K562 (cell line): ENCODE data around the gene DRAXIN. TPM values are rescaled to one million over a fixed set of nuclear protein-coding genes. Genes with fewer than 3 reads are reported as not detected.

Experiments used
- ATAC-seq: fragments of 200-7000 bp; cut with Tn5 transposase; 3 replicates; pipeline ENCODE4 v1.9.1; 2020; ENCODE audit warnings: moderate library complexity
- BruUV-seq: library from RNA; stranded (reverse); fragments of 400-500 nt; replicated peaks from 2 replicates; lab custom pipeline; 2021; lab: Mats Ljungman, UMichigan
- CTCF ChIA-PET: fragments of 300-600 bp; formaldehyde crosslinking; extraction: SDS; loops from one replicate; lab custom pipeline; 2021; ENCODE audit warnings: low intra/inter-chr PET ratio; lab: Yijun Ruan, JAX
- POLR2A ChIA-PET: fragments of 300-600, 350-650 bp; sonication (Branson Sonifier 250); formaldehyde crosslinking; extraction: SDS; loops from one replicate; lab custom pipeline; 2021; ENCODE audit warnings: antibody characterized with exemption, inconsistent platforms; lab: Yijun Ruan, JAX
- DNase-seq, 4 experiments: peaks; one replicate each; pipeline versions ENCODE4 v3.0.0 to v3.0.0-alpha.2; 2011 to 2018; ENCODE audit warnings: low spot score in 3 of 4, mixed read lengths in 3 of 4; ENCODE audit errors: extremely low read depth in 1 of 4
- FAIRE-seq: peaks from 2 replicates; lab custom pipeline; 2011; peaks lifted over from hg19 to GRCh38; lab: Jason Lieb, UNC
- H2AFZ ChIP-seq: 2 replicates; pipeline ENCODE4 v1.6.0; 2011; ENCODE audit warnings: low read depth, low read length, control low read depth, inconsistent platforms
- H3K27ac ChIP-seq: fragments of 200-600 bp; 3 replicates; pipeline ENCODE4 v1.8.0; 2011; ENCODE audit warnings: low read depth, mild to moderate bottlenecking, control low read depth, inconsistent platforms, low read length, moderate library complexity, mixed read lengths; ENCODE audit errors: extremely low read depth
- H3K27me3 ChIP-seq, 2 experiments: fragments of 300-600 bp in 1 of 2; 2 replicates in 1 of 2; 3 replicates in 1 of 2; pipeline versions ENCODE4 v1.6.0 to v1.8.0; 2011; ENCODE audit warnings: inconsistent platforms in 2 of 2, low read length in 2 of 2, mild to moderate bottlenecking in 1 of 2, mixed read lengths in 1 of 2, moderate library complexity in 1 of 2; ENCODE audit not compliant: control insufficient read depth in 2 of 2, insufficient read depth in 2 of 2
- H3K36me3 ChIP-seq: fragments of 300-600 bp; 3 replicates; pipeline ENCODE4 v1.8.0; 2011; ENCODE audit warnings: mild to moderate bottlenecking, low read length, inconsistent platforms; ENCODE audit not compliant: control insufficient read depth, insufficient read depth
- H3K4me1 ChIP-seq, 2 experiments: fragments of 200-600 bp in 1 of 2; replicated peaks in 1 of 2; 2 replicates in 1 of 2; 3 replicates in 1 of 2; pipeline versions ENCODE4 v1.5.1 to v1.8.0; 2011; ENCODE audit warnings: inconsistent platforms in 2 of 2, low read length in 2 of 2, mild to moderate bottlenecking in 1 of 2, mixed read lengths in 1 of 2, moderate library complexity in 1 of 2; ENCODE audit not compliant: control insufficient read depth in 2 of 2, insufficient read depth in 2 of 2
- H3K4me2 ChIP-seq: 2 replicates; pipeline ENCODE4 v1.6.1; 2011; ENCODE audit warnings: low read length, control low read depth, inconsistent platforms, mixed read lengths; ENCODE audit not compliant: insufficient read depth
- H3K4me3 ChIP-seq: fragments of 200-600 bp; sonication (generic), shearing (Covaris generic); 2 replicates; pipeline ENCODE4 v1.5.1; 2016; ENCODE audit warnings: control low read depth, inconsistent platforms
- H3K79me2 ChIP-seq: fragments of 200-600 bp; 3 replicates; pipeline ENCODE4 v1.8.0; 2011; ENCODE audit warnings: low read length, inconsistent platforms; ENCODE audit not compliant: control insufficient read depth, insufficient read depth
- H3K9ac ChIP-seq, 2 experiments: 2 replicates each; pipeline versions ENCODE4 v1.6.0 to v1.6.1; 2011; ENCODE audit warnings: low read depth in 2 of 2, low read length in 2 of 2, control low read depth in 1 of 2, inconsistent platforms in 1 of 2, mild to moderate bottlenecking in 1 of 2, mixed read lengths in 1 of 2; ENCODE audit not compliant: insufficient read depth in 1 of 2
- H3K9me1 ChIP-seq: one replicate; pipeline ENCODE4 v1.6.0; 2011; ENCODE audit warnings: inconsistent platforms, mild to moderate bottlenecking, low read length, moderate library complexity; ENCODE audit not compliant: control insufficient read depth, insufficient read depth
- H3K9me3 ChIP-seq: replicated peaks from 2 replicates; pipeline ENCODE4 v1.5.1; 2011; ENCODE audit warnings: low read depth, low read length, inconsistent platforms; ENCODE audit not compliant: control insufficient read depth, insufficient read depth
- H4K20me1 ChIP-seq: replicated peaks from 2 replicates; pipeline ENCODE4 v1.6.1; 2011; ENCODE audit warnings: low read length, inconsistent platforms, mixed read lengths; ENCODE audit not compliant: control insufficient read depth, insufficient read depth
- ARID1B ChIP-seq: fragments of 450-650 bp; IDR thresholded peaks from 2 replicates; pipeline ENCODE4 v1.6.1; 2016; ENCODE audit warnings: antibody characterized with exemption, mild to moderate bottlenecking, inconsistent platforms
- CHD2 ChIP-seq: IDR thresholded peaks from 2 replicates; pipeline ENCODE4 v1.6.1; 2011; ENCODE audit warnings: low read depth, low read length
- CXXC5 ChIP-seq: fragments of 250-450 bp; sonication (Bioruptor Pico); IDR thresholded peaks from 2 replicates; pipeline ENCODE4 v1.8.0; 2022; ENCODE audit warnings: inconsistent platforms, mild to moderate bottlenecking, moderate library complexity
- DIDO1 ChIP-seq: fragments of 450-650 bp; IDR thresholded peaks from 2 replicates; pipeline ENCODE4 v1.6.1; 2016; ENCODE audit warnings: low read depth, missing biosample characterization, missing genetic modification characterization
- EGR1 ChIP-seq: fragments of 450-650 bp; conservative IDR thresholded peaks from 2 replicates; pipeline ENCODE4 v1.6.1; 2017; ENCODE audit warnings: mild to moderate bottlenecking
- FOS ChIP-seq: IDR thresholded peaks from 3 replicates; pipeline ENCODE4 v1.6.1; 2011; ENCODE audit not compliant: insufficient read length; ENCODE audit errors: extremely low read depth
- FOXA1 ChIP-seq: fragments of 450-650 bp; IDR thresholded peaks from 2 replicates; pipeline ENCODE4 v1.6.1; 2016; ENCODE audit warnings: mild to moderate bottlenecking, borderline replicate concordance
- MEIS2 ChIP-seq: fragments of 450-650 bp; IDR thresholded peaks from 2 replicates; pipeline ENCODE4 v1.6.1; 2014; ENCODE audit warnings: mild to moderate bottlenecking; ENCODE audit not compliant: partially characterized antibody
- MYNN ChIP-seq, 2 experiments: sonication (generic); formaldehyde crosslinking in 1 of 2; IDR thresholded peaks; 2 replicates each; pipeline versions ENCODE4 v1.5.0 to v1.6.1; 2016 to 2020; ENCODE audit warnings: antibody characterized with exemption in 1 of 2, missing genetic modification reagents in 1 of 2
- NFIC ChIP-seq: fragments of 450-650 bp; IDR thresholded peaks from 2 replicates; pipeline ENCODE4 v1.6.1; 2017; ENCODE audit warnings: mild to moderate bottlenecking, inconsistent platforms
- RFX5 ChIP-seq: IDR thresholded peaks from 2 replicates; pipeline ENCODE4 v1.6.1; 2011; ENCODE audit warnings: low read depth, mild to moderate bottlenecking, improper control_type of control experiment, low read length
- SPI1 ChIP-seq: IDR thresholded peaks from 2 replicates; pipeline ENCODE4 v1.6.1; 2011; ENCODE audit warnings: low read depth, low read length, control low read depth, borderline replicate concordance
- TAL1 ChIP-seq: fragments of 450-650 bp; IDR thresholded peaks from 2 replicates; pipeline ENCODE4 v1.6.1; 2016; ENCODE audit warnings: mild to moderate bottlenecking
- TFAP4 ChIP-seq: sonication (generic); formaldehyde crosslinking; IDR thresholded peaks from 2 replicates; pipeline ENCODE4 v1.8.0; 2022; ENCODE audit warnings: missing genetic modification reagents, mild to moderate bottlenecking, moderate library complexity, borderline replicate concordance
- ZFX ChIP-seq: sonication (generic); formaldehyde crosslinking; IDR thresholded peaks from 2 replicates; pipeline ENCODE4 v1.8.0; 2022; ENCODE audit warnings: mild to moderate bottlenecking, missing genetic modification reagents, moderate library complexity
- ZNF184 ChIP-seq: sonication (generic); formaldehyde crosslinking; IDR thresholded peaks from 2 replicates; pipeline ENCODE4 v1.5.0; 2020; ENCODE audit warnings: missing genetic modification reagents
- ZNF232 ChIP-seq: sonication (generic); formaldehyde crosslinking; IDR thresholded peaks from 2 replicates; pipeline ENCODE4 v1.8.0; 2022; ENCODE audit warnings: mild to moderate bottlenecking, missing genetic modification reagents
- ZNF717 ChIP-seq: fragments of 250-450 bp; sonication (Bioruptor Pico); IDR thresholded peaks from 2 replicates; pipeline ENCODE4 v1.5.0; 2021
- ZSCAN29 ChIP-seq: fragments of 450-650 bp; IDR thresholded peaks from 2 replicates; pipeline ENCODE4 v1.6.1; 2017
- WGBS: fragments of 100-300 bp; shearing (Covaris generic); methylation state at CpG from one replicate; pipeline ENCODE4 v1.1.6; 2016; ENCODE audit warnings: low coverage, mixed read lengths; ENCODE audit not compliant: insufficient coverage; ENCODE audit errors: missing lambda C conversion rate; 5-methylcytosine and 5-hydroxymethylcytosine counted together
- in situ Hi-C: fragments of 300-500 bp; cut with MboI; formaldehyde crosslinking; loops from 4 replicates; pipeline ENCODE4 v1.15.0; 2018; ENCODE audit warnings: inconsistent platforms, mixed read lengths
- intact Hi-C: fragments of 100-400 bp; cut with micrococcal nuclease; formaldehyde crosslinking; loops from 2 replicates; pipeline ENCODE4 v1.14.2; 2022
- polyA plus RNA-seq, 8 experiments: library from polyadenylated mRNA; depleted of rRNA in 4 of 8; stranded (reverse) in 5 of 8; unstranded in 3 of 8; fragments of >200 nt; fragmentation: Nextera tagmentation in 2 of 8; fragmentation: Illumina TruSeq in 1 of 8; extraction: Ambion mirVana in 2 of 8; extraction: Trizol in 1 of 8; gene quantifications; 2 replicates each; pipeline versions ENCODE4 v1.2.1 to v1.2.3, GENCODE V29; 2011 to 2014; ENCODE audit warnings: inconsistent platforms in 1 of 8, missing spikeins in 1 of 8
- total RNA-seq, 7 experiments: library from RNA; depleted of rRNA in 6 of 7; stranded (reverse); fragments of >200 nt in 6 of 7; fragmentation: Illumina TruSeq in 2 of 7; extraction: Trizol in 2 of 7; gene quantifications; 2 replicates each; pipeline versions ENCODE4 v1.2.1 to v1.2.3, GENCODE V29; 2011 to 2021; ENCODE audit warnings: low replicate concordance in 1 of 7
- TF ChIP-seq, protein P1 (sequence below), 2 experiments: fragments of 450-650 bp in 1 of 2; sonication (generic) in 1 of 2; formaldehyde crosslinking in 1 of 2; IDR thresholded peaks in 1 of 2; conservative IDR thresholded peaks in 1 of 2; 2 replicates each; pipeline versions ENCODE4 v1.6.1 to v1.8.1; 2016 to 2023; ENCODE audit warnings: mild to moderate bottlenecking in 2 of 2, moderate library complexity in 2 of 2, inconsistent platforms in 1 of 2, missing genetic modification reagents in 1 of 2
- TF ChIP-seq, protein P2 (sequence below): sonication (generic); formaldehyde crosslinking; IDR thresholded peaks from 2 replicates; pipeline ENCODE4 v1.9.0; 2022; ENCODE audit warnings: mild to moderate bottlenecking, missing genetic modification reagents

The DRAXIN gene
- total and polyA plus RNA-seq, 9 of the 15 experiments (the other 6 are each of a cell fraction or from before 2014, with no cell fraction given) = 0.01 to 0.04 (median 0.01) TPM; not detected in 6

DNA sequence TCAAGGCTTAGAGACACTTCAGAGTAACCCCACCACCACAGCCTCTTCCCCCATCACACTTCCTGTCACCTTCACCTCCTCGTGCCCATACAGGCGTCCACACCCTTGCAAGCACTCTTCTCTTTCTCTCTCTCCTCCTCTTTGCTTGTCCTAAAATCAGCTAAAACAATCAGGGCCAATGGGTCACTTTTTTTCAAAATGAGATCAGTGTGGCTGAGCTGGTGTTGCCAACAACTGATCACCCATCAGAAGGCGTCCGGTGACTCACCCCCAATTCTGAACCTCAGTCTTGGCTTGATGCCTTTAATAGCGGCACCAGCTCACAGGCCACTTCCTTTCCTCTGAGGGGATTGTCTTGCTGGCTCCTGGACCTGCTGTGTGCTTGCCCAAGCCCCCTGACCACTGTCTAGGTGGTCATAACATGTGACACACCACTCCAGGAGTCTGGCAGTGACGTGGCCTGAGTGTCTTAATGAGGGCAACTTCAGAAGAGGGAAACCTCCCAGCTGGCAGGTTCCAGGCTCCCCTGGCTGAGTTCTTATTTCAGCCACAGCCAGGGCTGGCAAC lies 1.6 kb downstream of the DRAXIN start:
- FAIRE-seq (peak; percentile 87), DNase-seq (peak; percentile 56 to 65 (median 60)), ATAC-seq (peak; percentile 33)
- CTCF ChIA-PET = no interaction called here
- Histone ChIP-seq H3K4me1 (peaks cover 42 to 57% of the 10 kb centered on the region in 2 experiments), H3K79me2 (no peaks in the 10 kb centered on the region), H3K27ac (no peak overlapping the region), H2AFZ (peak overlapping the region; percentile 56), H3K27me3 (no peaks in the 10 kb centered on the region), H3K4me2 (no peak overlapping the region; the same call in 1 of the 2 replicates), H3K4me3 (no peak overlapping the region), H3K9me1 (no peaks in the 10 kb centered on the region), H4K20me1 (no peaks in the 10 kb centered on the region), H3K36me3 (no peaks in the 10 kb centered on the region), H3K9me3 (no peaks in the 10 kb centered on the region), H3K9ac (peak overlapping the region in 1 of 2 experiments; percentile 76; a peak in 1 of 4 replicates)
- intact Hi-C loops (loop anchor here (1.0 kb wide), 1 partner anchor 14 kb away; no protein-coding TSS in a partner anchor), in situ Hi-C loops (no loop called here)
- no TSS peak for BruUV-seq
- 15% methylated on average over 6 of the region's 6 CpGs for WGBS
- POLR2A ChIA-PET = interaction anchor here (0.7 to 1.4 kb wide), 7 partner anchors 9 to 649 kb away, joined by 3 to 8 read pairs (median 4); no protein-coding TSS in a partner anchor
- TF ChIP-seq ZNF184 (CRISPR knock-in tag) (no peak), MYNN (IDR thresholded peaks at IDR 0.05) (no peak), MYNN (CRISPR knock-in tag; IDR thresholded peaks at IDR 0.05) (no peak), RFX5 (no peak), TFAP4 (CRISPR knock-in tag) (peak; percentile 37; the same call in 1 of the 2 replicates), FOS (peak; percentile 22), EGR1 (no peak), ZSCAN29 (no peak), ARID1B (peak; percentile 62), CXXC5 (CRISPR knock-in tag) (no peak), MEIS2 (peak; percentile 11), NFIC (peak; percentile 72), TAL1 (no peak), FOXA1 (no peak), ZNF232 (CRISPR knock-in tag) (no peak), ZFX (no peak), DIDO1 (tag) (no peak), ZNF717 (no peak), SPI1 (peak; percentile 73; the same call in 1 of the 2 replicates), CHD2 (no peak)
- TF ChIP-seq, protein P1, sequence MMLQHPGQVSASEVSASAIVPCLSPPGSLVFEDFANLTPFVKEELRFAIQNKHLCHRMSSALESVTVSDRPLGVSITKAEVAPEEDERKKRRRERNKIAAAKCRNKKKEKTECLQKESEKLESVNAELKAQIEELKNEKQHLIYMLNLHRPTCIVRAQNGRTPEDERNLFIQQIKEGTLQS (IDR thresholded peaks at IDR 0.05) = peak; percentile 90
- TF ChIP-seq, protein P1 (CRISPR knock-in tag; conservative IDR thresholded peaks at IDR 0.05) = no peak
- TF ChIP-seq, protein P2, sequence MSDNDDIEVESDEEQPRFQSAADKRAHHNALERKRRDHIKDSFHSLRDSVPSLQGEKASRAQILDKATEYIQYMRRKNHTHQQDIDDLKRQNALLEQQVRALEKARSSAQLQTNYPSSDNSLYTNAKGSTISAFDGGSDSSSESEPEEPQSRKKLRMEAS (CRISPR knock-in tag) = 0 out of 2 replicates have a peak, but pooled peaks have one; percentile 12
